Neural crest cell (in vitro differentiated cells): ENCODE data around the gene EPM2AIP1. TPM values are rescaled to one million over a fixed set of nuclear protein-coding genes. Genes with fewer than 3 reads are reported as not detected.
"Not testable (repeated sequence)": the region's sequence is repeated elsewhere in the genome, so short reads cannot be mapped to it uniquely, and the experiment has no call there.

Experiments
- DNase-seq: peaks from one replicate; pipeline ENCODE4 v3.0.0; 2021; ENCODE audit warnings: low read depth, mixed read lengths, low spot score
- H3K27ac Mint-ChIP-seq: one replicate; pipeline ENCODE4 v1.8.0; 2021; ENCODE audit warnings: mild to moderate bottlenecking, mixed read lengths; ENCODE audit not compliant: unreplicated experiment
- H3K27me3 Mint-ChIP-seq: 2 replicates; pipeline ENCODE4 v1.8.0; 2021; ENCODE audit warnings: low read depth, mild to moderate bottlenecking, mixed read lengths
- H3K36me3 Mint-ChIP-seq: 2 replicates; pipeline ENCODE4 v1.8.0; 2021; ENCODE audit warnings: low read depth, mild to moderate bottlenecking, mixed read lengths
- H3K4me1 Mint-ChIP-seq: 2 replicates; pipeline ENCODE4 v1.8.0; 2021; ENCODE audit warnings: mixed read lengths
- H3K4me3 Mint-ChIP-seq: one replicate; pipeline ENCODE4 v1.8.0; 2021; ENCODE audit warnings: mild to moderate bottlenecking, mixed read lengths
- H3K9me3 Mint-ChIP-seq: 2 replicates; pipeline ENCODE4 v1.8.0; 2021; ENCODE audit warnings: mixed read lengths
- CTCF ChIP-seq: fragments of 200-600 bp; sonication (generic); conservative IDR thresholded peaks from 2 replicates; pipeline ENCODE4 v1.5.0; 2021; ENCODE audit warnings: antibody characterized with exemption, mild to moderate bottlenecking
- long read RNA-seq: library from polyadenylated mRNA; unstranded; transcript quantifications from one replicate; pipeline ENCODE4 v2.0.0, GENCODE V29; 2020
- total RNA-seq: library from RNA; stranded (reverse); gene quantifications from 2 replicates; pipeline ENCODE4 v1.2.1, GENCODE V29; 2021

EPM2AIP1 gene
- total RNA-seq, result 27.9 and 30.1 TPM in 2 replicates
- long read RNA-seq, full-length matches to known transcripts, result 99 of 105 reads
- long read RNA-seq, partial matches to known transcripts, result 3 of 105 reads
- long read RNA-seq, other reads (novel, unspliced or antisense), result 3 of 105 reads

GRCh38 chr3:36992806-36993325 is at the start of gene EPM2AIP1:
Gene EPM2AIP1 (minus strand): TSS chr3:36993131. CDS start chr3:36993077, 54 bp downstream.
- peak; percentile 58 for TF ChIP-seq CTCF
- DNase-seq, result no peak
- H3K9me3 Mint-ChIP-seq, result no peaks in the 10 kb centered on the region
- H3K27me3 Mint-ChIP-seq, result no peaks in the 10 kb centered on the region
- peaks cover 35% of the 10 kb centered on the region for H3K4me1 Mint-ChIP-seq
- no peak within 1 kb of the TSS for H3K4me3 Mint-ChIP-seq
- H3K36me3 Mint-ChIP-seq, result peaks cover 15% of the 10 kb centered on the region
- H3K27ac Mint-ChIP-seq, result no peak within 1 kb of the TSS

- H3K36me3 Mint-ChIP-seq, result peaks cover 34% of the 10 kb centered on the region
- not testable (repeated sequence) for H3K9me3 Mint-ChIP-seq, H3K27ac Mint-ChIP-seq, H3K4me3 Mint-ChIP-seq, DNase-seq, H3K4me1 Mint-ChIP-seq, H3K27me3 Mint-ChIP-seq
These were observed 49.8 kb upstream of the EPM2AIP1 start for GRCh38 chr3:37042712-37043111.

GRCh38 chr3:37041546-37042195 is 48.7 kb upstream of the EPM2AIP1 start:
- Mint-ChIP-seq H3K27me3 (no peaks in the 10 kb centered on the region), H3K9me3 (peaks cover 4% of the 10 kb centered on the region), H3K36me3 (peaks cover 37% of the 10 kb centered on the region), H3K4me3 (no peak overlapping the region), H3K27ac (no peak overlapping the region), H3K4me1 (no peaks in the 10 kb centered on the region)
- no peak for DNase-seq
- no peak for TF ChIP-seq CTCF

- H3K27ac Mint-ChIP-seq, result no peak overlapping the region
- peaks cover 48% of the 10 kb centered on the region for H3K36me3 Mint-ChIP-seq
These were observed 47.3 kb upstream of the EPM2AIP1 start for GRCh38 chr3:37040231-37040630.

GRCh38 chr3:37039161-37039846 is 46.4 kb upstream of the EPM2AIP1 start:
- no peak overlapping the region for H3K4me3 Mint-ChIP-seq
- no peaks in the 10 kb centered on the region for H3K4me1 Mint-ChIP-seq
- H3K9me3 Mint-ChIP-seq, result peaks cover 10% of the 10 kb centered on the region
- TF ChIP-seq CTCF, result no peak
- H3K27me3 Mint-ChIP-seq, result no peaks in the 10 kb centered on the region
- no peak for DNase-seq
- H3K36me3 Mint-ChIP-seq, result peaks cover 52% of the 10 kb centered on the region
- no peak overlapping the region for H3K27ac Mint-ChIP-seq

More at GRCh38 chr3:37040231-37040630, 47.3 kb upstream of the EPM2AIP1 start:
- no peaks in the 10 kb centered on the region for H3K4me1 Mint-ChIP-seq
- DNase-seq, result no peak
- TF ChIP-seq CTCF, result no peak
- H3K4me3 Mint-ChIP-seq, result no peak overlapping the region
- no peaks in the 10 kb centered on the region for H3K27me3 Mint-ChIP-seq
- H3K9me3 Mint-ChIP-seq, result peaks cover 8% of the 10 kb centered on the region

- H3K27ac Mint-ChIP-seq, result no peak overlapping the region
- H3K27me3 Mint-ChIP-seq, result no peaks in the 10 kb centered on the region
- H3K4me1 Mint-ChIP-seq, result no peaks in the 10 kb centered on the region
- no peak for TF ChIP-seq CTCF
- peaks cover 58% of the 10 kb centered on the region for H3K36me3 Mint-ChIP-seq
- peaks cover 13% of the 10 kb centered on the region for H3K9me3 Mint-ChIP-seq
- no peak for DNase-seq
- no peak overlapping the region for H3K4me3 Mint-ChIP-seq
These were observed 44.4 kb upstream of the EPM2AIP1 start for GRCh38 chr3:37037352-37037751.
